Vagina (tissue), 2 donors: ENCODE data around the gene KCTD18. TPM values are rescaled to one million over a fixed set of nuclear protein-coding genes. Genes with fewer than 3 reads are reported as not detected.

ENCODE experiments used
- DNase-seq, 2 donors: peaks; one replicate each; pipeline ENCODE4 v3.0.0-alpha.2; 2017; ENCODE audit errors: extremely low spot score in 2 of 2
- H3K27ac ChIP-seq: fragments of 200-600 bp; sonication (generic); one replicate; pipeline ENCODE4 v1.5.1; 2019
- H3K27me3 ChIP-seq: fragments of 200-600 bp; sonication (generic); one replicate; pipeline ENCODE4 v1.5.1; 2019
- H3K36me3 ChIP-seq, 2 donors: fragments of 200-600 bp; sonication (generic); one replicate each; pipeline ENCODE4 v1.5.1; 2017 to 2019
- H3K4me1 ChIP-seq: fragments of 200-600 bp; sonication (generic); one replicate; pipeline ENCODE4 v1.5.1; 2019
- H3K4me3 ChIP-seq, 2 donors: fragments of 200-600 bp; sonication (generic); 1 replicate in 1 of 2; 2 replicates in 1 of 2; pipeline ENCODE4 v1.5.1; 2016 to 2019
- H3K9me3 ChIP-seq: fragments of 200-600 bp; sonication (generic); one replicate; pipeline ENCODE4 v1.5.1; 2019
- POLR2A ChIP-seq, 2 donors: fragments of 450-650 bp; IDR thresholded peaks; one replicate each; pipeline ENCODE4 v1.6.1; 2017; ENCODE audit warnings: antibody characterized with exemption in 2 of 2, mild to moderate bottlenecking in 2 of 2, moderate library complexity in 2 of 2
- POLR2AphosphoS5 ChIP-seq, 2 donors: sonication (generic); formaldehyde crosslinking; IDR thresholded peaks; one replicate each; pipeline ENCODE4 v1.9.0; 2017; ENCODE audit warnings: antibody characterized with exemption in 2 of 2, mild to moderate bottlenecking in 2 of 2, low read depth in 1 of 2; ENCODE audit not compliant: insufficient read depth in 1 of 2
- intact Hi-C: fragments of 100-400 bp; cut with DNase I; formaldehyde crosslinking; loops from one replicate; pipeline ENCODE4 v1.15.1; 2023
- total RNA-seq: library from RNA; depleted of rRNA; stranded (reverse); fragments of >200 nt; gene quantifications from one replicate; pipeline ENCODE4 v1.2.3, GENCODE V29; 2016
- TF ChIP-seq, protein P1 (sequence below), 3 experiments: fragments of 450-650 bp in 2 of 3; fragments of 200-600 bp in 1 of 3; sonication (generic) in 1 of 3; IDR thresholded peaks; one replicate each; pipeline ENCODE4 v1.5.1; 2017 to 2019; ENCODE audit warnings: antibody characterized with exemption in 3 of 3, mild to moderate bottlenecking in 2 of 3, moderate library complexity in 2 of 3

The KCTD18 gene
- total RNA-seq, 1 donor from 2014 or later = 16.9 TPM

GRCh38 chr2:200502196-200502595 lies 7.7 kb downstream of the KCTD18 start:
- TF ChIP-seq POLR2A (IDR thresholded peaks at IDR 0.05) = no peak
- no peak for TF ChIP-seq POLR2AphosphoS5 (IDR thresholded peaks at IDR 0.05; ENCODE audit: insufficient read depth in 1 of 2, low read depth in 1 of 2)
- TF ChIP-seq, protein P1, sequence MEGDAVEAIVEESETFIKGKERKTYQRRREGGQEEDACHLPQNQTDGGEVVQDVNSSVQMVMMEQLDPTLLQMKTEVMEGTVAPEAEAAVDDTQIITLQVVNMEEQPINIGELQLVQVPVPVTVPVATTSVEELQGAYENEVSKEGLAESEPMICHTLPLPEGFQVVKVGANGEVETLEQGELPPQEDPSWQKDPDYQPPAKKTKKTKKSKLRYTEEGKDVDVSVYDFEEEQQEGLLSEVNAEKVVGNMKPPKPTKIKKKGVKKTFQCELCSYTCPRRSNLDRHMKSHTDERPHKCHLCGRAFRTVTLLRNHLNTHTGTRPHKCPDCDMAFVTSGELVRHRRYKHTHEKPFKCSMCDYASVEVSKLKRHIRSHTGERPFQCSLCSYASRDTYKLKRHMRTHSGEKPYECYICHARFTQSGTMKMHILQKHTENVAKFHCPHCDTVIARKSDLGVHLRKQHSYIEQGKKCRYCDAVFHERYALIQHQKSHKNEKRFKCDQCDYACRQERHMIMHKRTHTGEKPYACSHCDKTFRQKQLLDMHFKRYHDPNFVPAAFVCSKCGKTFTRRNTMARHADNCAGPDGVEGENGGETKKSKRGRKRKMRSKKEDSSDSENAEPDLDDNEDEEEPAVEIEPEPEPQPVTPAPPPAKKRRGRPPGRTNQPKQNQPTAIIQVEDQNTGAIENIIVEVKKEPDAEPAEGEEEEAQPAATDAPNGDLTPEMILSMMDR (IDR thresholded peaks at IDR 0.05) = no peak
- H3K27ac ChIP-seq = no peak overlapping the region

GRCh38 chr2:200498402-200499162 lies 11.3 kb downstream of the KCTD18 start:
- intact Hi-C loops = no loop called here
- H3K27ac ChIP-seq = no peak overlapping the region
- no peaks in the 10 kb centered on the region for H3K27me3 ChIP-seq
- no peaks in the 10 kb centered on the region for H3K4me1 ChIP-seq
- no peak for TF ChIP-seq POLR2A (IDR thresholded peaks at IDR 0.05)
- TF ChIP-seq, protein P1 (IDR thresholded peaks at IDR 0.05) = no peak
- TF ChIP-seq POLR2AphosphoS5 (IDR thresholded peaks at IDR 0.05; ENCODE audit: insufficient read depth in 1 of 2, low read depth in 1 of 2) = no peak
- peaks cover 0 to 15% of the 10 kb centered on the region in 2 donors for H3K36me3 ChIP-seq
- DNase-seq = no peak
- no peak overlapping the region for H3K4me3 ChIP-seq
- no peaks in the 10 kb centered on the region for H3K9me3 ChIP-seq

More at GRCh38 chr2:200502196-200502595, 7.7 kb downstream of the KCTD18 start:
- H3K9me3 ChIP-seq = no peaks in the 10 kb centered on the region
- H3K4me1 ChIP-seq = no peaks in the 10 kb centered on the region
- no peak overlapping the region for H3K4me3 ChIP-seq
- peaks cover 0 to 21% of the 10 kb centered on the region in 2 donors for H3K36me3 ChIP-seq
- H3K27me3 ChIP-seq = no peaks in the 10 kb centered on the region
- intact Hi-C loops = no loop called here
- no peak for DNase-seq

- Histone ChIP-seq H3K27ac (no peak overlapping the region), H3K4me1 (no peaks in the 10 kb centered on the region), H3K9me3 (no peaks in the 10 kb centered on the region), H3K4me3 (no peak overlapping the region), H3K27me3 (no peaks in the 10 kb centered on the region), H3K36me3 (peaks cover 0 to 20% of the 10 kb centered on the region in 2 donors)
- TF ChIP-seq POLR2A (IDR thresholded peaks at IDR 0.05) (no peak), POLR2AphosphoS5 (IDR thresholded peaks at IDR 0.05; ENCODE audit: insufficient read depth in 1 of 2, low read depth in 1 of 2) (no peak)
- TF ChIP-seq, protein P1 (IDR thresholded peaks at IDR 0.05) = no peak
- intact Hi-C loops = no loop called here
- no peak for DNase-seq
Observed at GRCh38 chr2:200496696-200497095, 13.2 kb downstream of the KCTD18 start.

- peaks cover 0 to 40% of the 10 kb centered on the region in 2 donors for H3K36me3 ChIP-seq
- TF ChIP-seq POLR2A (IDR thresholded peaks at IDR 0.05) (no peak), POLR2AphosphoS5 (IDR thresholded peaks at IDR 0.05; ENCODE audit: insufficient read depth in 1 of 2, low read depth in 1 of 2) (no peak)
- TF ChIP-seq, protein P1 (IDR thresholded peaks at IDR 0.05) = no peak
- no peaks in the 10 kb centered on the region for H3K27me3 ChIP-seq
- intact Hi-C loops = no loop called here
- no peaks in the 10 kb centered on the region for H3K9me3 ChIP-seq
- H3K4me1 ChIP-seq = no peaks in the 10 kb centered on the region
- H3K27ac ChIP-seq = no peak overlapping the region
- DNase-seq = no peak
- no peak overlapping the region for H3K4me3 ChIP-seq
Observed at GRCh38 chr2:200494048-200494447, 15.8 kb downstream of the KCTD18 start.

GRCh38 chr2:200492656-200493055 lies 17.2 kb downstream of the KCTD18 start:
- H3K9me3 ChIP-seq = no peaks in the 10 kb centered on the region
- intact Hi-C loops = no loop called here
- peaks cover 0 to 40% of the 10 kb centered on the region in 2 donors for H3K36me3 ChIP-seq
- no peak for DNase-seq
- no peak overlapping the region for H3K27ac ChIP-seq
- TF ChIP-seq POLR2AphosphoS5 (IDR thresholded peaks at IDR 0.05; ENCODE audit: insufficient read depth in 1 of 2, low read depth in 1 of 2) (no peak), POLR2A (IDR thresholded peaks at IDR 0.05) (no peak)
- TF ChIP-seq, protein P1 (IDR thresholded peaks at IDR 0.05) = no peak
- no peaks in the 10 kb centered on the region for H3K4me1 ChIP-seq
- no peak overlapping the region for H3K4me3 ChIP-seq
- H3K27me3 ChIP-seq = no peaks in the 10 kb centered on the region
